LHCN-M2 (cell line): ENCODE measurements around the gene LRRC57. TPM values are rescaled to one million over a fixed set of nuclear protein-coding genes. Genes with fewer than 3 reads are reported as not detected.

Experiments used
- DNase-seq: peaks from one replicate; pipeline ENCODE4 v3.0.0-alpha.2; 2012; ENCODE audit warnings: low read depth
- total RNA-seq: library from RNA; depleted of rRNA; stranded (reverse); fragments of >200 nt; gene quantifications from 2 replicates; pipeline ENCODE4 v1.2.3, GENCODE V29; 2014; rRNA removed

The LRRC57 gene
- total RNA-seq, 1 experiment from 2014 or later = 12.6 TPM

- DNase-seq = peak; percentile 75
Measured at GRCh38 chr15:42491539-42492225, 56.9 kb downstream of the LRRC57 start.

- DNase-seq = peak; percentile 92
Measured at GRCh38 chr15:42490671-42491538, 57.7 kb downstream of the LRRC57 start, which contains the start of gene ZNF106. Gene ZNF106 (minus strand): TSS chr15:42491141. CDS start chr15:42472289, 18,852 bp downstream.

- no peak for DNase-seq
Measured at GRCh38 chr15:42490291-42490670, 58.3 kb downstream of the LRRC57 start.

Other genes with a start within 250 kb of the LRRC57 start
- 0.17 and 0.77 TPM in 2 replicates for gene CAPN3, start 189.3 kb downstream of the LRRC57 start, total RNA-seq
- gene ZNF106, start 57.7 kb downstream of the LRRC57 start, total RNA-seq = 65.3 and 74.2 TPM in 2 replicates
- 36.5 and 58.0 TPM in 2 replicates for gene SNAP23, start 53.2 kb downstream of the LRRC57 start, total RNA-seq
- gene HAUS2, start within 50 bp of the LRRC57 start, total RNA-seq = 55.5 and 65.8 TPM in 2 replicates
- 3.9 and 4.8 TPM in 2 replicates for gene STARD9, start 26.8 kb upstream of the LRRC57 start, total RNA-seq
- 20.0 and 20.1 TPM in 2 replicates for gene CDAN1, start 188.3 kb upstream of the LRRC57 start, total RNA-seq